Measurements from ENCODE around the gene SLC17A7. TPM values are rescaled to one million over a fixed set of nuclear protein-coding genes. Genes with fewer than 3 reads are reported as not detected.

The SLC17A7 gene
- total and polyA plus RNA-seq, 2 donors (not counting 1 experiment from before 2014, with no cell fraction given) = 0.60 to 0.89 TPM

DNA sequence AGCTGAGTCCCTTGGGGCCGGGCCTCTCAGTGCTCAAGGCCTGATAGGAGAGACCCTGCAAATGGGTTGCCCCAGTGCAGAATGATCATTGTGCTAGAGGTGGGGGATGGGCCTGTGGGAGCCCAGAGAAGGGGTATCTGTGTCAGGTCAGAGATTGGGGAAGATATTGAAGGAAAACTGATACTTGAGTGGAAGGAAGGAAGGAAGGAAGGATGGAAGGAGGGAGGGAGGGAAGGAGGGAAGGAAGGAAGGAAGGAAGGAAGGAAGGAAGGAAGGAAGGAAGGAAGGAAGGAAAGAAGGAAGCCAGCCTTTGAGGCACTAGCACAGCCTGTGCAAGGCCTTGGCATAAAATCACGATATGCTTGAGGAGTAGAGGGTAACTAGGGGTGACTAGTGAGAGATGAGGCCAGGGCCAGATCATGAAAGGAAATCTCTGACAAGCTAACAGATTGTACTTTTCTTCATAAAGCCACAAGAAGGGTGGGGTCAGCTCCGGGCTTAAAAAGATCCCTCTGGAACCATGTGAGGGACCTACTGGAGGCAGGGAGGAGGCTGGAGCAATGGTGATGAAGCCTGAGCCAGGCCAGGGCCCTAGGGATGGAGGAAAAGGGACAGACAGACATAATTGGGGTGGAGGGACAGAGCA, 29.5 kb downstream of the SLC17A7 start:
- peaks cover 56% of the 10 kb centered on the region for H3K4me1 Mint-ChIP-seq
- Histone ChIP-seq H3K4me1 (ENCODE audit: control insufficient read depth in 2 of 2, insufficient read depth in 2 of 2, low read length in 2 of 2) (peaks cover 39 to 57% of the 10 kb centered on the region in 2 donors), H2AFZ (ENCODE audit: insufficient read depth, low read depth, low read length, poor library complexity, severe bottlenecking) (no peak overlapping the region), H3K4me3 (ENCODE audit: control extremely low read depth in 1 of 5, extremely low read depth in 1 of 5, insufficient read depth in 1 of 5, low read depth in 2 of 5, low read length in 4 of 5) (no peak overlapping the region), H3K27ac (ENCODE audit: low read length in 2 of 2) (no peak overlapping the region), H3K4me2 (replicated peaks; ENCODE audit: low read depth, low read length, poor library complexity, severe bottlenecking) (no peak overlapping the region), H3K27me3 (replicated peaks in 1 of 4; ENCODE audit: control extremely low read depth in 1 of 4, control insufficient read depth in 3 of 4, insufficient read depth in 4 of 4, low read length in 3 of 4) (peaks cover 0 to 6% (median 0%) of the 10 kb centered on the region in 4 experiments), H3K36me3 (replicated peaks in 1 of 2; ENCODE audit: control extremely low read depth in 1 of 2, control insufficient read depth in 1 of 2, extremely low read depth in 1 of 2, insufficient read depth in 2 of 2, low read length in 1 of 2) (no peaks in the 10 kb centered on the region), H3K9me3 (ENCODE audit: control extremely low read depth in 1 of 3, control insufficient read depth in 2 of 3, insufficient read depth in 1 of 3, low read length in 2 of 3) (peaks cover 0 to 7% (median 0%) of the 10 kb centered on the region in 3 donors), H3K9ac (ENCODE audit: low read length) (no peak overlapping the region), H4K20me1 (ENCODE audit: control insufficient read depth, insufficient read depth, low read length, poor library complexity, severe bottlenecking) (no peaks in the 10 kb centered on the region), H3K79me2 (ENCODE audit: control insufficient read depth, insufficient read depth, low read length) (no peaks in the 10 kb centered on the region)
- ChIA-PET CTCF (interaction anchor here (1.2 to 4.4 kb wide), 3 partner anchors 9 to 20 kb away, joined by 4 to 25 read pairs (median 4); no protein-coding TSS in a partner anchor), POLR2A (interaction anchor here (0.7 to 1.0 kb wide), 2 partner anchors 13 to 40 kb away, joined by 3 to 5 read pairs; partner anchors contain the start of gene GFY)
- peak overlapping the region; percentile 59 for H3K27ac Mint-ChIP-seq
- no peak overlapping the region for H3K4me3 Mint-ChIP-seq
- intact Hi-C loops (cut with micrococcal nuclease) = no loop called here
- H3K27me3 Mint-ChIP-seq = no peaks in the 10 kb centered on the region
- no peak for DNase-seq
- ATAC-seq (ENCODE audit: low read depth) = no peak
- TF ChIP-seq, protein P1, sequence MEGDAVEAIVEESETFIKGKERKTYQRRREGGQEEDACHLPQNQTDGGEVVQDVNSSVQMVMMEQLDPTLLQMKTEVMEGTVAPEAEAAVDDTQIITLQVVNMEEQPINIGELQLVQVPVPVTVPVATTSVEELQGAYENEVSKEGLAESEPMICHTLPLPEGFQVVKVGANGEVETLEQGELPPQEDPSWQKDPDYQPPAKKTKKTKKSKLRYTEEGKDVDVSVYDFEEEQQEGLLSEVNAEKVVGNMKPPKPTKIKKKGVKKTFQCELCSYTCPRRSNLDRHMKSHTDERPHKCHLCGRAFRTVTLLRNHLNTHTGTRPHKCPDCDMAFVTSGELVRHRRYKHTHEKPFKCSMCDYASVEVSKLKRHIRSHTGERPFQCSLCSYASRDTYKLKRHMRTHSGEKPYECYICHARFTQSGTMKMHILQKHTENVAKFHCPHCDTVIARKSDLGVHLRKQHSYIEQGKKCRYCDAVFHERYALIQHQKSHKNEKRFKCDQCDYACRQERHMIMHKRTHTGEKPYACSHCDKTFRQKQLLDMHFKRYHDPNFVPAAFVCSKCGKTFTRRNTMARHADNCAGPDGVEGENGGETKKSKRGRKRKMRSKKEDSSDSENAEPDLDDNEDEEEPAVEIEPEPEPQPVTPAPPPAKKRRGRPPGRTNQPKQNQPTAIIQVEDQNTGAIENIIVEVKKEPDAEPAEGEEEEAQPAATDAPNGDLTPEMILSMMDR (IDR thresholded peaks at IDR 0.05) = no peak
- no peak for TF ChIP-seq EZH2 (IDR thresholded peaks at IDR 0.05; ENCODE audit: borderline replicate concordance, insufficient read depth, low read depth, low read length, poor library complexity, severe bottlenecking)
- 96% methylated on average over 3 of the region's 3 CpGs for WGBS (ENCODE audit: insufficient coverage)
- H3K9me3 Mint-ChIP-seq (ENCODE audit: insufficient read depth) = no peaks in the 10 kb centered on the region
